Loucy (cell line): Measurements from ENCODE around the gene CLEC9A.

Source experiments
- EZH2phosphoT487 ChIP-seq: fragments of 200-600 bp; IDR thresholded peaks from 2 replicates; pipeline ENCODE4 v1.6.1; 2018; ENCODE audit warnings: antibody characterized with exemption, mild to moderate bottlenecking, moderate library complexity, borderline replicate concordance
- TF ChIP-seq, protein P1 (sequence below): fragments of 200-600 bp; sonication (generic); conservative IDR thresholded peaks from 2 replicates; pipeline ENCODE4 v1.5.1; 2014; ENCODE audit warnings: mild to moderate bottlenecking, antibody characterized with exemption, low read length

DNA sequence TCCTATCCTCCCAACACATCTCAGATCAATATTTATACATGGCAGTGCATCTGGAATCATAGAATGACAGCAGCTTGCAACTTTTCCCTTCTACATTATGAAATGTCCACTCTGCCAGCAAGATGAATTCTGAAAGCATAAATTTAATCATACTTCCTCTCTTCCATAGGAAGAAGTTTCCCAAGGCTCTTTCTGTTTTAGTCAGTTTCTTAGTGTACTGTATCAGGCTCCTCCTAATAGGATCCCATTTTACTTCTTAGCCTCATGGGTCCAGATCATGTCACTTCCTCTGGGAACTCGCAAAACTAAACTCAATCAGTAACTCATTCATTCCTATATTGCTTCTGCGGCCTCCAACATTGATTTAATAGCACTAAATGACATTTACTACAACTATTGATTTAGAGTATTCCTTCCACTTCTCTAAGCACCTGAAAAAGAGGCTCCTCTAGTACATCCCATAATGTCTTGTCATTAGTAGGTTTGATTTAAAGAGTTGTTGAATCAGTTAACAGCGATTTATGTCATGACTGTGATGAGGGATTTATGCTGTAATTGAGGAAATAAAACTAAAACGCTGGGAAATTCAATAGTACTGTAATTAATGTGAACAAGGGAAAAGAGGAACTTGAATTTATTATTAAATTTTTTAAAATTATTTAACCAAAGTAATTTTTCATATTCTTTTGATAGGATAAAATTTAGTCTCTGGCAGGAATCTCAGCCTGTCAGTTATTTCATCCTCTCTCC is 64.3 kb downstream of the CLEC9A start:
- TF ChIP-seq, protein P1, sequence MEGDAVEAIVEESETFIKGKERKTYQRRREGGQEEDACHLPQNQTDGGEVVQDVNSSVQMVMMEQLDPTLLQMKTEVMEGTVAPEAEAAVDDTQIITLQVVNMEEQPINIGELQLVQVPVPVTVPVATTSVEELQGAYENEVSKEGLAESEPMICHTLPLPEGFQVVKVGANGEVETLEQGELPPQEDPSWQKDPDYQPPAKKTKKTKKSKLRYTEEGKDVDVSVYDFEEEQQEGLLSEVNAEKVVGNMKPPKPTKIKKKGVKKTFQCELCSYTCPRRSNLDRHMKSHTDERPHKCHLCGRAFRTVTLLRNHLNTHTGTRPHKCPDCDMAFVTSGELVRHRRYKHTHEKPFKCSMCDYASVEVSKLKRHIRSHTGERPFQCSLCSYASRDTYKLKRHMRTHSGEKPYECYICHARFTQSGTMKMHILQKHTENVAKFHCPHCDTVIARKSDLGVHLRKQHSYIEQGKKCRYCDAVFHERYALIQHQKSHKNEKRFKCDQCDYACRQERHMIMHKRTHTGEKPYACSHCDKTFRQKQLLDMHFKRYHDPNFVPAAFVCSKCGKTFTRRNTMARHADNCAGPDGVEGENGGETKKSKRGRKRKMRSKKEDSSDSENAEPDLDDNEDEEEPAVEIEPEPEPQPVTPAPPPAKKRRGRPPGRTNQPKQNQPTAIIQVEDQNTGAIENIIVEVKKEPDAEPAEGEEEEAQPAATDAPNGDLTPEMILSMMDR = no peak
- no peak for TF ChIP-seq EZH2phosphoT487
